ENCODE results near the gene TNK2. TPM values are rescaled to one million over a fixed set of nuclear protein-coding genes. Genes with fewer than 3 reads are reported as not detected.

TNK2 gene
- polyA plus RNA-seq, 2 of the 4 experiments (the other 2 are of a cell fraction): 2.2 to 12.5 TPM

DNA sequence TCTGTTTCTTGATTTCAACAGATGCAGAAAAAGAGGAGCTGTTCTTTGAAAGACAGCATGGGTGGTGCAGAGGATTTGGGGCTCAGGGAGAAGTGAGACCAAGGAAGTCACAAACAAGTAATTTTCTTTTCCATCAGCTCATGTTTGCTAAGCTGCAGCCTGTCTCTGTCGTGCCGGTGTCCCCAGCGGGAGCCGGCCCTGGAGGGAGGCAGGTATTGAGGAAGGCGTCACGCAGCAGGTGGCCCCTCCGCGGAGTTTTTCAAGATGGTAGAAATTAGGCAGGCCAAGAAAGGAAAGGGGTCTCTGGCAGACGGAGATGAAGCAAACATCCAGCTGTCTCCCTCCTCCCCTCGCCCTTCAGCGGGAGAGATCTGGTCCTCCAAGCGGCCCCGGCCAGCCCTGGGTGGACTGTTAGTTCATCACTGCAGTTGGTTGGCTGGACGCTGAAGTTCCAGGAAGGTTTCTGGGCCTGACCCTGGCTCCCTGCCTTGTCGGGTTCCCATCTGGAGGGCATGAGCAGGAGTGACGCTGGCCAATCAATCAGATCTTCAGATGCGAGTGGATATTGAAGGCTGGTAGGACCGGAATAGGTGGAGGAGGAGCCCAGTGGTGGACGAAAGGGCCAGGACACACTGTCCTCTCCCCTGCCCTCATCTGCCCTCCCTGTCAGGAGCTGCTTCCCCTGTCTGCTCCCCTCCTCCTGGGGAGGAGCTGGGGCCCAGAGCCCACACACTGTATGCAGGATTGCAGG, 68.9 kb downstream of the TNK2 start:
- no peak overlapping the region for H3K4me2 ChIP-seq
- FAIRE-seq (no peak), ATAC-seq (0 out of 6 replicates have a peak, but pooled peaks of 1 of the 2 experiments have one; percentile 48), DNase-seq (ENCODE audit: low read depth in 1 of 2, low spot score in 1 of 2) (no peak)
- no peak overlapping the region for H3K4me3 ChIP-seq
- no peak overlapping the region for H3K27ac ChIP-seq
- CTCF ChIA-PET: interaction anchor here (1.1 to 3.4 kb wide), 2 partner anchors 10 to 20 kb away, joined by 3 to 32 read pairs; no protein-coding TSS in a partner anchor
- WGBS (ENCODE audit: missing lambda C conversion rate): 92% methylated on average over 16 of the region's 19 CpGs
- no peaks in the 10 kb centered on the region; the same call in 2 of the 3 replicates for H3K4me1 ChIP-seq
- TF ChIP-seq PBX3 (IDR thresholded peaks at IDR 0.05): no peak
- TF ChIP-seq ZNF302 (CRISPR knock-in tag; IDR thresholded peaks at IDR 0.05): no peak
- TF ChIP-seq EHMT2 (IDR thresholded peaks at IDR 0.05; ENCODE audit: low read depth): no peak
- TF ChIP-seq ZSCAN20 (CRISPR knock-in tag; IDR thresholded peaks at IDR 0.05): no peak
- TF ChIP-seq, protein P1, sequence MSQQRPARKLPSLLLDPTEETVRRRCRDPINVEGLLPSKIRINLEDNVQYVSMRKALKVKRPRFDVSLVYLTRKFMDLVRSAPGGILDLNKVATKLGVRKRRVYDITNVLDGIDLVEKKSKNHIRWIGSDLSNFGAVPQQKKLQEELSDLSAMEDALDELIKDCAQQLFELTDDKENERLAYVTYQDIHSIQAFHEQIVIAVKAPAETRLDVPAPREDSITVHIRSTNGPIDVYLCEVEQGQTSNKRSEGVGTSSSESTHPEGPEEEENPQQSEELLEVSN (IDR thresholded peaks at IDR 0.05; ENCODE audit: borderline replicate concordance, low read depth): no peak
- TF ChIP-seq CBX2 (IDR thresholded peaks at IDR 0.05; ENCODE audit: borderline replicate concordance, low read depth): no peak
- no peak for TF ChIP-seq CHD4 (IDR thresholded peaks at IDR 0.05; ENCODE audit: borderline replicate concordance)
- no peak for TF ChIP-seq RNF2 (IDR thresholded peaks at IDR 0.05; ENCODE audit: borderline replicate concordance, low read depth)
- TF ChIP-seq CEBPB (IDR thresholded peaks at IDR 0.05): no peak
- TF ChIP-seq NFE2L2 (conservative IDR thresholded peaks at IDR 0.05; ENCODE audit: low read length): no peak
- no peak for TF ChIP-seq CBX8 (IDR thresholded peaks at IDR 0.05)
- no peak for TF ChIP-seq NR3C1 (IDR thresholded peaks at IDR 0.05)
- no peak for TF ChIP-seq RARB (CRISPR knock-in tag; IDR thresholded peaks at IDR 0.05)
- TF ChIP-seq POLR2AphosphoS2 (conservative IDR thresholded peaks at IDR 0.05; ENCODE audit: low read length): no peak
- no peak for TF ChIP-seq RCOR1 (IDR thresholded peaks at IDR 0.05; ENCODE audit: low read depth, low read length)
- TF ChIP-seq RAD21 (conservative IDR thresholded peaks at IDR 0.05 in 1 of 2, IDR thresholded peaks at IDR 0.05 in 1 of 2): no peak
- TF ChIP-seq FOXS1 (CRISPR knock-in tag; IDR thresholded peaks at IDR 0.05): no peak
- no peak for TF ChIP-seq KDM5A (IDR thresholded peaks at IDR 0.05)
- no peaks in the 10 kb centered on the region for H3K9me3 ChIP-seq
- POLR2A ChIA-PET: no interaction called here

- Histone ChIP-seq H3K9me3 (no peaks in the 10 kb centered on the region), H3K4me2 (no peak overlapping the region), H3K27ac (no peak overlapping the region), H3K4me3 (no peak overlapping the region), H3K4me1 (no peaks in the 10 kb centered on the region)
- TF ChIP-seq POLR2AphosphoS2 (conservative IDR thresholded peaks at IDR 0.05; ENCODE audit: low read length) (no peak), FOXS1 (CRISPR knock-in tag; IDR thresholded peaks at IDR 0.05) (no peak), GATA3 (IDR thresholded peaks at IDR 0.05; ENCODE audit: borderline replicate concordance) (no peak), ZSCAN20 (CRISPR knock-in tag; IDR thresholded peaks at IDR 0.05) (no peak), CBX2 (IDR thresholded peaks at IDR 0.05; ENCODE audit: borderline replicate concordance, low read depth) (no peak), HEYL (CRISPR knock-in tag; IDR thresholded peaks at IDR 0.05) (no peak), ZNF302 (CRISPR knock-in tag; IDR thresholded peaks at IDR 0.05) (no peak), PBX3 (IDR thresholded peaks at IDR 0.05) (no peak), RCOR1 (IDR thresholded peaks at IDR 0.05; ENCODE audit: low read depth, low read length) (no peak), MAZ (IDR thresholded peaks at IDR 0.05; ENCODE audit: borderline replicate concordance, low read depth, low read length) (no peak), TP53 (CRISPR knock-in tag; IDR thresholded peaks at IDR 0.05) (no peak), TFCP2L1 (CRISPR knock-in tag; IDR thresholded peaks at IDR 0.05) (no peak), CHD2 (IDR thresholded peaks at IDR 0.05; ENCODE audit: low read length, partially characterized antibody) (no peak), FOSL2 (IDR thresholded peaks at IDR 0.05) (no peak), FOSL2 (CRISPR knock-in tag; IDR thresholded peaks at IDR 0.05) (no peak), HOXA7 (CRISPR knock-in tag; IDR thresholded peaks at IDR 0.05) (no peak)
- TF ChIP-seq, protein P2, sequence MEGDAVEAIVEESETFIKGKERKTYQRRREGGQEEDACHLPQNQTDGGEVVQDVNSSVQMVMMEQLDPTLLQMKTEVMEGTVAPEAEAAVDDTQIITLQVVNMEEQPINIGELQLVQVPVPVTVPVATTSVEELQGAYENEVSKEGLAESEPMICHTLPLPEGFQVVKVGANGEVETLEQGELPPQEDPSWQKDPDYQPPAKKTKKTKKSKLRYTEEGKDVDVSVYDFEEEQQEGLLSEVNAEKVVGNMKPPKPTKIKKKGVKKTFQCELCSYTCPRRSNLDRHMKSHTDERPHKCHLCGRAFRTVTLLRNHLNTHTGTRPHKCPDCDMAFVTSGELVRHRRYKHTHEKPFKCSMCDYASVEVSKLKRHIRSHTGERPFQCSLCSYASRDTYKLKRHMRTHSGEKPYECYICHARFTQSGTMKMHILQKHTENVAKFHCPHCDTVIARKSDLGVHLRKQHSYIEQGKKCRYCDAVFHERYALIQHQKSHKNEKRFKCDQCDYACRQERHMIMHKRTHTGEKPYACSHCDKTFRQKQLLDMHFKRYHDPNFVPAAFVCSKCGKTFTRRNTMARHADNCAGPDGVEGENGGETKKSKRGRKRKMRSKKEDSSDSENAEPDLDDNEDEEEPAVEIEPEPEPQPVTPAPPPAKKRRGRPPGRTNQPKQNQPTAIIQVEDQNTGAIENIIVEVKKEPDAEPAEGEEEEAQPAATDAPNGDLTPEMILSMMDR (IDR thresholded peaks at IDR 0.05): no peak
- TF ChIP-seq, protein P1 (IDR thresholded peaks at IDR 0.05; ENCODE audit: borderline replicate concordance, low read depth): no peak
- POLR2A ChIA-PET: no interaction called here
- no peak for FAIRE-seq
- 77% methylated on average over 5 of the region's 5 CpGs for WGBS (ENCODE audit: missing lambda C conversion rate)
- CTCF ChIA-PET: interaction anchor here (1.1 to 3.4 kb wide), 2 partner anchors 11 to 21 kb away, joined by 3 to 32 read pairs; no protein-coding TSS in a partner anchor
- DNase-seq (ENCODE audit: low read depth in 1 of 2, low spot score in 1 of 2): no peak
- ATAC-seq: no peak
Measured at GRCh38 chr3:195838714-195839113, 69.6 kb downstream of the TNK2 start.
